HepG2 (cell line): ENCODE measurements around the gene SLC25A47. TPM values are rescaled to one million over a fixed set of nuclear protein-coding genes. Genes with fewer than 3 reads are reported as not detected.

ENCODE experiments used
- HNF4A ChIP-seq: sonication (generic); formaldehyde crosslinking; IDR thresholded peaks from 2 replicates; pipeline ENCODE4 v1.4.0; 2020; ENCODE audit warnings: missing genetic modification reagents
- LCORL ChIP-seq, 2 experiments: fragments of 450-650 bp in 1 of 2; sonication (generic) in 1 of 2; formaldehyde crosslinking in 1 of 2; IDR thresholded peaks; 2 replicates each; pipeline versions ENCODE4 v1.5.0 to v1.6.1; 2017 to 2020; ENCODE audit warnings: antibody characterized with exemption in 1 of 2, missing genetic modification reagents in 1 of 2
- MTA1 ChIP-seq: sonication (generic); formaldehyde crosslinking; IDR thresholded peaks from 2 replicates; pipeline ENCODE4 v1.4.0; 2020; ENCODE audit warnings: missing genetic modification reagents, mild to moderate bottlenecking, borderline replicate concordance
- NFKBIZ ChIP-seq: IDR thresholded peaks from 2 replicates; pipeline ENCODE4 v1.6.1; 2018; ENCODE audit warnings: missing genetic modification reagents, missing compliant biosample characterization
- SP140L ChIP-seq: sonication (generic); formaldehyde crosslinking; IDR thresholded peaks from 2 replicates; pipeline ENCODE4 v1.4.0; 2020; ENCODE audit warnings: missing genetic modification reagents, borderline replicate concordance
- THYN1 ChIP-seq: sonication (generic); formaldehyde crosslinking; IDR thresholded peaks from 2 replicates; pipeline ENCODE4 v1.8.1; 2023; ENCODE audit warnings: low read depth, mild to moderate bottlenecking, moderate library complexity, missing genetic modification reagents, borderline replicate concordance
- WIZ ChIP-seq: sonication (generic); formaldehyde crosslinking; IDR thresholded peaks from 2 replicates; pipeline ENCODE4 v1.5.1; 2020; ENCODE audit warnings: mild to moderate bottlenecking, missing genetic modification reagents
- XBP1 ChIP-seq: sonication (generic); formaldehyde crosslinking; IDR thresholded peaks from 2 replicates; pipeline ENCODE4 v1.5.0; 2020; ENCODE audit warnings: missing genetic modification reagents
- ZFP41 ChIP-seq: sonication (generic); formaldehyde crosslinking; IDR thresholded peaks from 2 replicates; pipeline ENCODE4 v1.4.0; 2020; ENCODE audit warnings: mild to moderate bottlenecking, missing genetic modification reagents, borderline replicate concordance
- ZMAT3 ChIP-seq: sonication (generic); formaldehyde crosslinking; conservative IDR thresholded peaks from 2 replicates; pipeline ENCODE4 v1.7.0; 2021; ENCODE audit warnings: missing genetic modification reagents
- ZNF674 ChIP-seq: sonication (generic); formaldehyde crosslinking; IDR thresholded peaks from 2 replicates; pipeline ENCODE4 v1.5.0; 2020; ENCODE audit warnings: low read depth, mild to moderate bottlenecking, missing genetic modification reagents
- ZNF761 ChIP-seq: sonication (generic); formaldehyde crosslinking; conservative IDR thresholded peaks from 2 replicates; pipeline ENCODE4 v1.4.0; 2020; ENCODE audit warnings: mild to moderate bottlenecking, missing genetic modification reagents
- polyA plus RNA-seq, 8 experiments: library from polyadenylated mRNA; depleted of rRNA in 3 of 8; stranded (reverse) in 7 of 8; unstranded in 1 of 8; fragments of >200 nt; fragmentation: Illumina TruSeq in 4 of 8; extraction: Trizol in 4 of 8; gene quantifications; 2 replicates each; pipeline versions ENCODE4 v1.2.1 to v1.2.3, GENCODE V29; 2011 to 2016; ENCODE audit warnings: low read depth in 4 of 8, missing spikeins in 1 of 8, mixed read lengths in 1 of 8; ENCODE audit not compliant: insufficient read depth in 1 of 8
- total RNA-seq, 5 experiments: library from RNA; depleted of rRNA; stranded (reverse); fragments of >200 nt; fragmentation: Illumina TruSeq; extraction: Trizol; gene quantifications; 2 replicates each; pipeline ENCODE4 v1.2.3, GENCODE V29; 2016; ENCODE audit warnings: low read depth in 1 of 5
- TF ChIP-seq, protein P1 (sequence below): sonication (generic); formaldehyde crosslinking; IDR thresholded peaks from 2 replicates; pipeline ENCODE4 v1.5.1; 2020; ENCODE audit warnings: mild to moderate bottlenecking, moderate library complexity, missing genetic modification reagents
- TF ChIP-seq, protein P2 (sequence below): sonication (generic); formaldehyde crosslinking; IDR thresholded peaks from 2 replicates; pipeline ENCODE4 v1.4.0; 2020; ENCODE audit warnings: missing genetic modification reagents, low read depth, mild to moderate bottlenecking, borderline replicate concordance
- TF ChIP-seq, protein P3 (sequence below): sonication (generic); formaldehyde crosslinking; IDR thresholded peaks from 2 replicates; pipeline ENCODE4 v1.5.0; 2020; ENCODE audit warnings: mild to moderate bottlenecking, low read depth, missing genetic modification reagents, borderline replicate concordance
- TF ChIP-seq, protein P4 (sequence below): sonication (generic); formaldehyde crosslinking; IDR thresholded peaks from 2 replicates; pipeline ENCODE4 v1.5.1; 2020; ENCODE audit warnings: mild to moderate bottlenecking, missing genetic modification reagents, borderline replicate concordance
- TF ChIP-seq, protein P5 (sequence below): sonication (generic); formaldehyde crosslinking; IDR thresholded peaks from 2 replicates; pipeline ENCODE4 v1.5.1; 2020; ENCODE audit warnings: missing genetic modification reagents, mild to moderate bottlenecking, borderline replicate concordance
- TF ChIP-seq, protein P6 (sequence below): IDR thresholded peaks from 2 replicates; pipeline ENCODE4 v1.6.1; 2016; ENCODE audit warnings: missing compliant biosample characterization, missing genetic modification reagents, borderline replicate concordance
- TF ChIP-seq, protein P7 (sequence below): fragments of 450-650 bp; IDR thresholded peaks from 2 replicates; pipeline ENCODE4 v1.6.1; 2017; ENCODE audit warnings: mild to moderate bottlenecking

The SLC25A47 gene
- total and polyA plus RNA-seq, 2 of the 13 experiments (the other 11 are each of a cell fraction or from before 2014, with no cell fraction given) = 1.0 to 1.7 TPM

DNA sequence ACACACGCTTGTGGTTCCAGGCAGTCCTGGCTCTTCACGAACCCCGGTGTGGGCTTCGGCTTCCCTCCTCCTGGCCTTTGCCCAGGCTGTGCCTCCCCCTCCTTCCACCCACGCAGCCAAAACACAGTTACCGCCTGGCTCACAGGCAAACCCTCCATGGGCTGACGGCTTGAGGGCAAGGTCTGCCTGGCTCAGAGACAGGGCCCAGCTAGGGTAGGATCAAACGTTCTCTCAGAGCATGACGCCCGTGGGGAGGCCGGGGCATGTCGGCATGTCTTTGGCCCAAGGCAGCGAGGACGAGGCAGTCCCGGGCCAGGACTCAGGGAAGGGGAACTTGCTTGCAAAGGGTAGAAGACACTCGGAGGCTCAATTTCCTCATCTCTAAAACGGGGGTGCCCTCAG, 2.1 kb downstream of the SLC25A47 start (continued):
- TF ChIP-seq, protein P1, sequence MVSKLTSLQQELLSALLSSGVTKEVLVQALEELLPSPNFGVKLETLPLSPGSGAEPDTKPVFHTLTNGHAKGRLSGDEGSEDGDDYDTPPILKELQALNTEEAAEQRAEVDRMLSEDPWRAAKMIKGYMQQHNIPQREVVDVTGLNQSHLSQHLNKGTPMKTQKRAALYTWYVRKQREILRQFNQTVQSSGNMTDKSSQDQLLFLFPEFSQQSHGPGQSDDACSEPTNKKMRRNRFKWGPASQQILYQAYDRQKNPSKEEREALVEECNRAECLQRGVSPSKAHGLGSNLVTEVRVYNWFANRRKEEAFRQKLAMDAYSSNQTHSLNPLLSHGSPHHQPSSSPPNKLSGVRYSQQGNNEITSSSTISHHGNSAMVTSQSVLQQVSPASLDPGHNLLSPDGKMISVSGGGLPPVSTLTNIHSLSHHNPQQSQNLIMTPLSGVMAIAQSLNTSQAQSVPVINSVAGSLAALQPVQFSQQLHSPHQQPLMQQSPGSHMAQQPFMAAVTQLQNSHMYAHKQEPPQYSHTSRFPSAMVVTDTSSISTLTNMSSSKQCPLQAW = no peak; the same call in 1 of the 2 replicates
- TF ChIP-seq, protein P2, sequence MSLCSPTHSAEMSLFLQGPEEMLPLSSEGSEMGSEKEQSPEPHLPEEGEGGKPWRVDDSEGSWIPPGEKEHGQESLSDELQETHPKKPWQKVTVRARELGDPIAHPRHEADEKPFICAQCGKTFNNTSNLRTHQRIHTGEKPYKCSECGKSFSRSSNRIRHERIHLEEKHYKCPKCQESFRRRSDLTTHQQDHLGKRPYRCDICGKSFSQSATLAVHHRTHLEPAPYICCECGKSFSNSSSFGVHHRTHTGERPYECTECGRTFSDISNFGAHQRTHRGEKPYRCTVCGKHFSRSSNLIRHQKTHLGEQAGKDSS (CRISPR knock-in tag) = 0 out of 2 replicates have a peak, but pooled peaks have one; percentile 65
- no peak for TF ChIP-seq XBP1
- TF ChIP-seq SP140L (CRISPR knock-in tag) = no peak
- no peak for TF ChIP-seq ZFP41
- no peak for TF ChIP-seq ZNF674
- TF ChIP-seq MTA1 (CRISPR knock-in tag) = peak; percentile 90; the same call in 1 of the 2 replicates
- TF ChIP-seq, protein P3, sequence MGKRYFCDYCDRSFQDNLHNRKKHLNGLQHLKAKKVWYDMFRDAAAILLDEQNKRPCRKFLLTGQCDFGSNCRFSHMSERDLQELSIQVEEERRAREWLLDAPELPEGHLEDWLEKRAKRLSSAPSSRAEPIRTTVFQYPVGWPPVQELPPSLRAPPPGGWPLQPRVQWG (CRISPR knock-in tag) = no peak
- TF ChIP-seq, protein P4, sequence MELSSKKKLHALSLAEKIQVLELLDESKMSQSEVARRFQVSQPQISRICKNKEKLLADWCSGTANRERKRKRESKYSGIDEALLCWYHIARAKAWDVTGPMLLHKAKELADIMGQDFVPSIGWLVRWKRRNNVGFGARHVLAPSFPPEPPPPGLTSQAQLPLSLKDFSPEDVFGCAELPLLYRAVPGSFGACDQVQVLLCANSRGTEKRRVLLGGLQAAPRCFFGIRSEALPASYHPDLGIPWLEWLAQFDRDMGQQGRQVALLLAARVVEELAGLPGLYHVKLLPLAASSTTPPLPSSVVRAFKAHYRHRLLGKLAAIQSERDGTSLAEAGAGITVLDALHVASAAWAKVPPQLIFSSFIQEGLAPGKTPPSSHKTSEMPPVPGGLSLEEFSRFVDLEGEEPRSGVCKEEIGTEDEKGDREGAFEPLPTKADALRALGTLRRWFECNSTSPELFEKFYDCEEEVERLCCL (CRISPR knock-in tag) = no peak
- TF ChIP-seq HNF4A (CRISPR knock-in tag) = peak; percentile 54
- TF ChIP-seq WIZ (CRISPR knock-in tag) = no peak
- 0 out of 2 replicates have a peak, but pooled peaks have one; percentile 19 for TF ChIP-seq NFKBIZ
- TF ChIP-seq THYN1 (CRISPR knock-in tag) = no peak
- TF ChIP-seq ZNF761 (CRISPR knock-in tag) = no peak
- TF ChIP-seq, protein P5, sequence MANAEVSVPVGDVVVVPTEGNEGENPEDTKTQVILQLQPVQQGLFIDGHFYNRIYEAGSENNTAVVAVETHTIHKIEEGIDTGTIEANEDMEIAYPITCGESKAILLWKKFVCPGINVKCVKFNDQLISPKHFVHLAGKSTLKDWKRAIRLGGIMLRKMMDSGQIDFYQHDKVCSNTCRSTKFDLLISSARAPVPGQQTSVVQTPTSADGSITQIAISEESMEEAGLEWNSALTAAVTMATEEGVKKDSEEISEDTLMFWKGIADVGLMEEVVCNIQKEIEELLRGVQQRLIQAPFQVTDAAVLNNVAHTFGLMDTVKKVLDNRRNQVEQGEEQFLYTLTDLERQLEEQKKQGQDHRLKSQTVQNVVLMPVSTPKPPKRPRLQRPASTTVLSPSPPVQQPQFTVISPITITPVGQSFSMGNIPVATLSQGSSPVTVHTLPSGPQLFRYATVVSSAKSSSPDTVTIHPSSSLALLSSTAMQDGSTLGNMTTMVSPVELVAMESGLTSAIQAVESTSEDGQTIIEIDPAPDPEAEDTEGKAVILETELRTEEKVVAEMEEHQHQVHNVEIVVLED (CRISPR knock-in tag) = 0 out of 2 replicates have a peak, but pooled peaks have one; percentile 18
- TF ChIP-seq, protein P6, sequence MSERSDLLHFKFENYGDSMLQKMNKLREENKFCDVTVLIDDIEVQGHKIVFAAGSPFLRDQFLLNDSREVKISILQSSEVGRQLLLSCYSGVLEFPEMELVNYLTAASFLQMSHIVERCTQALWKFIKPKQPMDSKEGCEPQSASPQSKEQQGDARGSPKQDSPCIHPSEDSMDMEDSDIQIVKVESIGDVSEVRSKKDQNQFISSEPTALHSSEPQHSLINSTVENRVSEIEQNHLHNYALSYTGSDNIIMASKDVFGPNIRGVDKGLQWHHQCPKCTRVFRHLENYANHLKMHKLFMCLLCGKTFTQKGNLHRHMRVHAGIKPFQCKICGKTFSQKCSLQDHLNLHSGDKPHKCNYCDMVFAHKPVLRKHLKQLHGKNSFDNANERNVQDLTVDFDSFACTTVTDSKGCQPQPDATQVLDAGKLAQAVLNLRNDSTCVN (CRISPR knock-in tag) = peak; percentile 26; the same call in 1 of the 2 replicates
- TF ChIP-seq, protein P7, sequence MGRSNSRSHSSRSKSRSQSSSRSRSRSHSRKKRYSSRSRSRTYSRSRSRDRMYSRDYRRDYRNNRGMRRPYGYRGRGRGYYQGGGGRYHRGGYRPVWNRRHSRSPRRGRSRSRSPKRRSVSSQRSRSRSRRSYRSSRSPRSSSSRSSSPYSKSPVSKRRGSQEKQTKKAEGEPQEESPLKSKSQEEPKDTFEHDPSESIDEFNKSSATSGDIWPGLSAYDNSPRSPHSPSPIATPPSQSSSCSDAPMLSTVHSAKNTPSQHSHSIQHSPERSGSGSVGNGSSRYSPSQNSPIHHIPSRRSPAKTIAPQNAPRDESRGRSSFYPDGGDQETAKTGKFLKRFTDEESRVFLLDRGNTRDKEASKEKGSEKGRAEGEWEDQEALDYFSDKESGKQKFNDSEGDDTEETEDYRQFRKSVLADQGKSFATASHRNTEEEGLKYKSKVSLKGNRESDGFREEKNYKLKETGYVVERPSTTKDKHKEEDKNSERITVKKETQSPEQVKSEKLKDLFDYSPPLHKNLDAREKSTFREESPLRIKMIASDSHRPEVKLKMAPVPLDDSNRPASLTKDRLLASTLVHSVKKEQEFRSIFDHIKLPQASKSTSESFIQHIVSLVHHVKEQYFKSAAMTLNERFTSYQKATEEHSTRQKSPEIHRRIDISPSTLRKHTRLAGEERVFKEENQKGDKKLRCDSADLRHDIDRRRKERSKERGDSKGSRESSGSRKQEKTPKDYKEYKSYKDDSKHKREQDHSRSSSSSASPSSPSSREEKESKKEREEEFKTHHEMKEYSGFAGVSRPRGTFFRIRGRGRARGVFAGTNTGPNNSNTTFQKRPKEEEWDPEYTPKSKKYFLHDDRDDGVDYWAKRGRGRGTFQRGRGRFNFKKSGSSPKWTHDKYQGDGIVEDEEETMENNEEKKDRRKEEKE = no peak
- TF ChIP-seq LCORL (IDR thresholded peaks at IDR 0.05) = no peak
- TF ChIP-seq LCORL (CRISPR knock-in tag; IDR thresholded peaks at IDR 0.05) = peak; percentile 87
- no peak for TF ChIP-seq ZMAT3 (CRISPR knock-in tag)
